Measurements from ENCODE around the gene ALOX5. TPM values are rescaled to one million over a fixed set of nuclear protein-coding genes. Genes with fewer than 3 reads are reported as not detected.

The ALOX5 gene
- total RNA-seq, 4 donors from 2014 or later: 14.2 to 48.5 (median 21.2) TPM

DNA sequence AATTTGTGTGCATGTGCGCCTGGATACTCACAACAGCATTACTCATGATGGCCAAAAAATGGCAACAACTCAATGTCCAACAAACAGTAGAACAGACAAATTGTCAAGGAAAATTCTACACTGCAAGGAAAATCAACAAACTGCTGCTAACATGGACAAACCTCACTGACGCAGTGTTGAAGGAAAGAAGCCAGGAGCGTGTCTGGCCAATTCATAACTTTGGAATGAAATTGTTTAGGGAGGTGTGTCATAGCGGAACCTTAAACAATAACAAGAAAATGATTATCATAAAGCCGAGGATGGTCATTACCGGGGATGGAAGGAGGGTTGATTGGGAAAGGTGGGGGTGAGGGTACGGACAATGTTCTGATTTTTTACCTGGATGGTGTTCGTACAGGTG lies 29.1 kb downstream of the ALOX5 start:
- H3K4me1 ChIP-seq: no peaks in the 10 kb centered on the region
- H3K36me3 ChIP-seq: no peaks in the 10 kb centered on the region
- 77% methylated on average over 8 of the region's 8 CpGs for WGBS
- TF ChIP-seq CTCF (IDR thresholded peaks at IDR 0.05) (no peak), EP300 (IDR thresholded peaks at IDR 0.05) (no peak), POLR2AphosphoS5 (IDR thresholded peaks at IDR 0.05) (no peak), POLR2A (IDR thresholded peaks at IDR 0.05; ENCODE audit: low read depth) (no peak)
- intact Hi-C loops (cut with DNase I): no loop called here
- H3K27ac ChIP-seq (replicated peaks in 1 of 4): no peak overlapping the region
- peaks cover 0 to 11% (median 0%) of the 10 kb centered on the region in 4 donors for H3K27me3 ChIP-seq
- H3K4me3 ChIP-seq: no peak overlapping the region
- H3K9me3 ChIP-seq: no peaks in the 10 kb centered on the region
- no peak for DNase-seq (ENCODE audit: extremely low spot score)

- H3K27ac ChIP-seq (replicated peaks in 1 of 4): peak overlapping the region in 2 of 4 donors; percentile 23 to 24
- no peaks in the 10 kb centered on the region for H3K36me3 ChIP-seq
- intact Hi-C loops (cut with DNase I): no loop called here
- no peaks in the 10 kb centered on the region for H3K9me3 ChIP-seq
- no peak for DNase-seq (ENCODE audit: extremely low spot score)
- H3K4me3 ChIP-seq: no peak overlapping the region
- no peaks in the 10 kb centered on the region for H3K4me1 ChIP-seq
- 64% methylated on average over 10 of the region's 10 CpGs for WGBS
- peak in 1 of 2 donors; percentile 17 for TF ChIP-seq POLR2AphosphoS5 (IDR thresholded peaks at IDR 0.05)
- TF ChIP-seq CTCF (IDR thresholded peaks at IDR 0.05): no peak
- peaks cover 0 to 12% (median 0%) of the 10 kb centered on the region in 4 donors for H3K27me3 ChIP-seq
These were observed 30.2 kb downstream of the ALOX5 start for GRCh38 chr10:45404087-45404769.

DNA sequence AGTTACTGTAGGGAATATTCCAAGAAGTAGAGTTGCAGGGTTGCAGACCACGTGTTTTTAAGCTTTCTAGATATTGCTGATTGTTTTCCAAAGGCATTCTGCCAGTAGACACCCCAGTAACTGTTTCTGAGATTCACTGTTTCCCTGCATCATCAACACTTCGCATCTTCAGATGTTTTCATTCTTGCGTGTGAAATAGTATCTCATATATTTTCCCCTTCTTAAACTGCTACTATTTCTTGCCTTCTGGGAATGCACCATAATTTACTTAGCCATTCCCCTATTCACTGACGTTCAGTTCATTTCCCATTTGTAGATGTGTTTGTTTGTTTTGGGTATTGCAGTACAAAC lies 30.7 kb downstream of the ALOX5 start:
- Histone ChIP-seq H3K4me1 (no peaks in the 10 kb centered on the region), H3K36me3 (no peaks in the 10 kb centered on the region), H3K9me3 (no peaks in the 10 kb centered on the region), H3K27ac (replicated peaks in 1 of 4) (peak overlapping the region in 2 of 4 donors; percentile 23 to 24), H3K27me3 (peaks cover 0 to 12% (median 0%) of the 10 kb centered on the region in 4 donors), H3K4me3 (no peak overlapping the region)
- DNase-seq (ENCODE audit: extremely low spot score): no peak
- 45% methylated on average over 4 of the region's 4 CpGs for WGBS
- intact Hi-C loops (cut with DNase I): no loop called here
- TF ChIP-seq POLR2A (IDR thresholded peaks at IDR 0.05; ENCODE audit: low read depth) (no peak), EP300 (IDR thresholded peaks at IDR 0.05) (no peak), CTCF (IDR thresholded peaks at IDR 0.05) (no peak), POLR2AphosphoS5 (IDR thresholded peaks at IDR 0.05) (no peak)

DNA sequence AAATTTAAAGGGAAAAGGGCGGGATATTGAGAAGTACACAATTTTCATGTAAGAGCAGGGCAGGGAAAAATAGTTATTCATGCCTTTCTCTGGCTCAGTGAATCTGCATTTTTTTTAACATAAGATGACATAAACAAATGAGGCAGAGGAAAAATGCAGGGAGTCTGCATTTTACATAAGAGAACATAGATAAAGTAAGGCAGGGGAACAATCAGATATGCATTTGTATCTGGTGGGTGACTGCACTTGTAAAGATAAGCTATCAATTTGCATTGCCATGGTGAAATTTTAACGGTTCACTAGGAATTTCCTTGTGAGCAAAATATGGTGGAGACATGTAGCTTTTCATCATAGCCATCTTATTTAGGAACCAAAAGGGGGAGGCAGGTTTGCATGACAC lies 33.5 kb downstream of the ALOX5 start:
- H3K36me3 ChIP-seq: no peaks in the 10 kb centered on the region
- no peak for DNase-seq (ENCODE audit: extremely low spot score)
- no peak overlapping the region for H3K4me3 ChIP-seq
- intact Hi-C loops (cut with DNase I): no loop called here
- no peak overlapping the region for H3K27ac ChIP-seq (replicated peaks in 1 of 4)
- no peak for TF ChIP-seq POLR2A (IDR thresholded peaks at IDR 0.05; ENCODE audit: low read depth)
- no peak for TF ChIP-seq CTCF (IDR thresholded peaks at IDR 0.05)
- TF ChIP-seq EP300 (IDR thresholded peaks at IDR 0.05): no peak
- TF ChIP-seq POLR2AphosphoS5 (IDR thresholded peaks at IDR 0.05): no peak
- H3K4me1 ChIP-seq: no peaks in the 10 kb centered on the region
- 63% methylated on average over 2 of the region's 2 CpGs for WGBS
- peaks cover 0 to 22% (median 0%) of the 10 kb centered on the region in 4 donors for H3K27me3 ChIP-seq
- H3K9me3 ChIP-seq: no peaks in the 10 kb centered on the region
